Dermis blood vessel endothelial cell (primary cell): ENCODE data around the gene KCNJ14. TPM values are rescaled to one million over a fixed set of nuclear protein-coding genes. Genes with fewer than 3 reads are reported as not detected.
A peak's percentile ranks its signal among the peaks of the same experiment; 100 is the strongest.

Source experiments
- DNase-seq: peaks from one replicate; pipeline ENCODE4 v3.0.0; 2010
- total RNA-seq: library from RNA; depleted of rRNA; stranded (reverse); fragments of >200 nt; gene quantifications from 2 replicates; pipeline ENCODE4 v1.2.3, GENCODE V29; 2014

Gene KCNJ14
- total RNA-seq, 1 donor from 2014 or later: 0.51 TPM

DNA sequence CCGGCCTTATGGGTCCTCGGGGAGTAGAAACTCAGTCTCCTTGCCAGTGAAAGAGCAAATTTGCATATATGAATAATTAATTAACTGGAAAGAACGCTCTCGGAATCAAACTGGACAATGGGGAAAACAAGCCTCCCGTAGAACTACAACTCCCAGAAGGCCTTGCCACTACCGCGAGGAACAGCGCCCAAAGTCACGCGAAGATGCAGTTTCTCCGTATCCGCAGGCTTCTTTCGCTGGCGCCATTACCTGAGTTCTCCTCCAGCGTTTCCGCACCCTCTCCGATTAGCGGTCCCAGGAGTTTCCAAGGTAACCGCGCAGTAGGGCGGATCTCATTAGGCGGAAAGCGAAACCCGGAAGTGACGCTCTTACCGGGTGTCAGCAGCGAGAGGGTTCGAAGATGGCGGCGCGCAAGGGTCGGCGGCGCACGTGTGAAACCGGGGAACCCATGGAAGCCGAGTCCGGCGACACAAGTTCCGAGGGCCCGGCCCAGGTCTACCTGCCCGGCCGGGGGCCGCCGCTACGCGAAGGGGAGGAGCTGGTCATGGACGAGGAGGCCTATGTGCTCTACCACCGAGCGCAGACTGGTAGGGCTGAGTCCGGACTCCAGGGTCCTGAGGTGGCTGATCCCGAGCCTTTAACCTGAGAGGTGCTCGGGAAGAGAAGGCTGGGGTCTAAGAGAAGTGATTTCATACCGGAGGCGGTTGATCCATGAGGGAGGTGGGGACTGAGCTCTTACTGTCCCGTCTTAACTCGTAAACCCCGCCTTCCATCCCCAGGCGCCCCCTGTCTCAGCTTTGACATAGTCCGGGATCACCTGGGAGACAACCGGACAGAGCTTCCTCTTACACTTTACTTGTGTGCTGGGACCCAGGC lies 9.5 kb upstream of the KCNJ14 start, which contains the start of gene GRWD1:
Gene GRWD1, plus strand, starts transcription at position 378 of the 876 bp plus-strand sequence. Its CDS starts 23 bp downstream, at position 401.
- DNase-seq: peak; percentile 98

DNA sequence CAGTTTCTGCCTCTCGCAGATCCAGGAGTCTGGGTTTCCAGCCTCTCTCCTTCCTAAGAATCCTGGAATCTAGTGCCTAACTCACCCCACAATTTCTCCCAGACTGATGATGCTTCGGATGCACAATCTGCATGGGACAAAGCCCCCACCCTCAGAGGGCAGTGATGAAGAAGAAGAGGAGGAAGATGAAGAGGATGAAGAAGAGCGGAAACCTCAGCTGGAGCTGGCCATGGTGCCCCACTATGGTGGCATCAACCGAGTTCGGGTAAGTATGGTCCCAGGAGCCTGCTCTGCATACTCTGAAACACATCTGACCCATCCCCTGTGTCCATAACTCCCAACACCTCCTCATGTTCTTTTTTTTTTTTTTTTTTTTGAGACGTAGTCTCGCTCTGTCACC lies 8.8 kb upstream of the KCNJ14 start:
- no peak for DNase-seq

DNA sequence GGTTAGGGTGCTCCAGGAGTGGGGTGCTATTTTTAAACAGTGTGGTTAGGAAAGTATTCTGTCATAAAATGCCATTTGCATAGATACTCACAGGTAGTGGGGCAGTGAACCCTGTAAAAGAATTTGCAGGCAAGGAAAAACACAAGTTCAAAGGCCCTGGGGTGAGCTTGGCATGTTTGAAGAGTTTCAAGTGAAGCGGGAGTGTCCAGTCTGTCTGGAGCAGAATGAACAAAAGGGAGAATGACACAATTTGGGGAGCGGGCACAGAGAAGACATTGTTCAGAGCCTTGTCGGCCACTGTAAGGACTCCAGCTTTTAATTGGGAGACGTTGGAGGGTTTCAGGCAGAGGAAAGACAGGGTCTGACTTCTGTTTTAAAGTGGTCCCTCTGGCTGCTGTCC lies 6.8 kb upstream of the KCNJ14 start:
- no peak for DNase-seq

DNA sequence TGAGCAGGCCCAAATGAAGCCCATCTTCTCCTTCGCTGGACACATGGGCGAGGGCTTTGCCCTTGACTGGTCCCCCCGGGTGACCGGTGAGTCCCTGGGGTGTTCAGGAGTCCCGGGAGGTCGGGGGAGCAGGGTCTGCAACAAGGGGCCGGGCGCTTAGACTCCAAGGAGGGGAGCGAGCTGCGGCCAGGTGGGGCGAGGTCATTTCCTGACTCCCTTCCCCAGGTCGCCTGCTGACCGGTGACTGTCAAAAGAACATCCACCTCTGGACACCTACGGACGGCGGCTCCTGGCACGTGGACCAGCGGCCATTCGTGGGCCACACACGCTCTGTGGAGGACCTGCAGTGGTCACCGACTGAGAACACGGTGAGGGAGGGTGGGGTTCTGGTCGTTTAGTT lies 4.9 kb upstream of the KCNJ14 start:
- no peak for DNase-seq

DNA sequence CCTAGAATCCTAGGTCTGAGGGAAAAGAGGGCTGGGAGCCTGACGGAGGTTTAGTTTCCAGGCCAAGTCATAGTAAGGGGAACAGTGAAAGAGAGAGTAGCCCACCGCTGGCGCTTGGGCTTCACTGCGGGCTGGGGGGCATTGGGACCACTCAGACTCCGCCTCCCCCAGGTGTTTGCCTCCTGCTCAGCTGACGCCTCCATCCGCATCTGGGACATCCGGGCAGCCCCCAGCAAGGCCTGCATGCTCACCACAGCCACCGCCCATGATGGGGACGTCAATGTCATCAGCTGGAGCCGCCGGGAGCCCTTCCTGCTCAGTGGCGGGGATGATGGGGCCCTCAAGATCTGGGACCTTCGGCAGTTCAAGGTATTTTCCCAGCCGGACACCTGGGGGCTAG lies 4.5 kb upstream of the KCNJ14 start:
- no peak for DNase-seq

DNA sequence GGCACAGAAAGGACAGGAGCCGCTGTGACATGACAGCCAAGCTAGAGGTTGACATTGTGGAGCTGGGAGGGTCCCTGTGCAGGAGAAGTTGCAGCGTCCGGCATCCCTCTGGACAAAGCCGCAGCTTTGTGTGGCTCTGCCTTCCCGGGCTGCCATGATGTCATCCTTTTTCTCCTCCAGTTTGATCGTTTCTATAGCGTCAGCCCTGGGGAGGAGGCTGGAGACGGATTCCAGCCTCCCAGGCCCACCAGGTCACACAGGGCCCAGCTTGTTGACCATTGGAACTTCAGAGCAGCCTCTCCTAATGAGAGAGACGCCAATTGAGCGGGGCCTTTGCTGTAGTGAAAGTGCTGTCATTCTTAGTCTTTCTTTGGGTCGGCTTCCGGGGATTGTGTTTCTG lies 3.8 kb upstream of the KCNJ14 start:
- no peak for DNase-seq

DNA sequence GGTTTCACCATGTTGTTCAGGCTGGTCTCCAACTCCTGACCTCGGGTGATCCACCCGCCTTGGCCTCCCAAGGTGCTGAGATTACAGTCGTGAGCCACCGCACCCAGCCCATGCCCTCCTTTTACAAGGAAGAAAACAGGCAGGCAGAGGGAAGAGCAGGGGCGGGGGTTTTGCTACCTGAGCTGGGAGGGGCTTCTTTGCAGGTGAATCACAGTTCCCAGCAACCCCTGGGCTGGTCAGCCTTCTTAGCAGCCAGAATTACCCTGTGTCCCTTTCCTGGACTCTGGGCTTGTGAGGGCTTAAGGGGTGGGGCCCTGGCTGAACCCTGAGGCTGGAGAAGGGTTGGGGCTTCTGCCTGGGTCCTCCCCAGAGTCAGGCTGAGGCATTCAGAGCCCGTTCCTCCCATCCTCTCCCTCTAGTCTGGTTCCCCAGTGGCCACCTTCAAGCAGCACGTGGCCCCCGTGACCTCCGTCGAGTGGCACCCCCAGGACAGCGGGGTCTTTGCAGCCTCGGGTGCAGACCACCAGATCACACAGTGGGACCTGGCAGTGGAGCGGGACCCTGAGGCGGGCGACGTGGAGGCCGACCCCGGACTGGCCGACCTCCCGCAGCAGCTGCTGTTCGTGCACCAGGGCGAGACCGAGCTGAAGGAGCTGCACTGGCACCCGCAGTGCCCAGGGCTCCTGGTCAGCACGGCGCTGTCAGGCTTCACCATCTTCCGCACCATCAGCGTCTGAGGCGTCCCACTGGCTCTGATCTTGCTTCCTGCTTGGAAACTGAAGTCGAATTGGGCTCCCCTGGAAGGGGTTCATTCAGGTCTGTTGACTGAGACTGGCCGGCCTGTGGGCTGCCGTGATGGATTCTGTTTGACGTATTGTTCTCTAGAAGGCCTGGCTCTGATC lies 2.8 kb upstream of the KCNJ14 start:
- no peak for DNase-seq

DNA sequence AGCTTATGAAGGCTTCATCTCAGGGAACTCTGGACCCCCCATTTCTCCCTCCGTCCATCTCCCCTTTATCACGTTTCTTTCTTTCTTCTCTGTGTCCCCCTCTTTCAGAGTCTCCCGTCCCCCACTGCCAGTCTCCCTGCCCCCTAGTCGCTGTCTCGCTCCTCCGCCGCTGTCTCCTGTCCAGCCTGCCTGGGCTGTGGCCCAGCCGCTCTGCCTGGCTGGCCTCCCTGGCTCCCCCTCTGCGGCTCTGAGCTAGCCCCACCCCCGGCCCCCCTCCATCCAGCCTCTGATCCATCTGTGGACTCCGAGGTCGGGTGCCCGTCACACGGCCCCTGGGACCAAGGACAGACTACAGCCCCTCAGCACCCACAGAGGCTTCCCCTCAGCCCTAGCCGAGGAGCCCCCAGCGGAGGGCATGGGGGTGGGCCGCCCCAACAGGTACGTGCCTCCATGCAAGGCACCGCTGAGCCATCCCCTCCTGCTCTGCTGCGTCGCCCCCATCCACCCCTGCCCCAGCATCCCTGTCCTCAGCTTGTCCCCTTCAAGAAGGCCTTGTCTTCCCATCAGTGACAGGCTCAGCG lies 1.1 kb upstream of the KCNJ14 start:
- no peak for DNase-seq

DNA sequence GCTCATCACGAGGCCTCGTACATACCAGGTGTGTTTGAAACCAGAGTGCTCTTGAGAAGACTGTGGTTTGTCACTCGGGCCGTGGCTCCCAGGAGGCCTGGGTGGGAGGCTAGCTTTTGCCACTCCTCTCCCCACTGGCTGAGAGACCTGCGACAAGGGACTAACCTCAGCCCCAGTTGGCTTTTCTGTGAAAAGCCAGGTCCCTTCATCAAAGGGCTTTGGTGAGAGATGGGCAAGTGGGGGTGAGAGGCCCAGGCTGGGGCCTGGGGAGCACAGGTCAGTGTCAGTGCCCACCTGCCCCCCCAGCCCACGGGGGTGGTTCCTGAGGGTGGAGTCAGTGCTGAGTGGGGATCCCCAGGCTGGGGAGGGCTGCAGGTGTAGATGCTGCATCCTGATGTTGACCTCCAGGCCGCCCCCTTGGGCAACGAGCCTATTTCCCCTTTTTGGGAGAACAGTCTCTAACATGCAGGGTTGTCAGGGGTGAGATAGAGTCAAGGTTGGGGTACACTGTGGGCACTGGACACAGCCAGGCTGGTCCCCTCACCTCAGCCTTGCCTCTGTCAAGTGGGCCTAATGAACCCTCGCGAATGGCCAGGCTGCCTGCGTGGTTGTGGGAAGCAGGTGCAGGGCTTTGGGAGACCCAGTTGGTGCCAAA lies 661 bp downstream of the KCNJ14 start:
- DNase-seq: no peak

DNA sequence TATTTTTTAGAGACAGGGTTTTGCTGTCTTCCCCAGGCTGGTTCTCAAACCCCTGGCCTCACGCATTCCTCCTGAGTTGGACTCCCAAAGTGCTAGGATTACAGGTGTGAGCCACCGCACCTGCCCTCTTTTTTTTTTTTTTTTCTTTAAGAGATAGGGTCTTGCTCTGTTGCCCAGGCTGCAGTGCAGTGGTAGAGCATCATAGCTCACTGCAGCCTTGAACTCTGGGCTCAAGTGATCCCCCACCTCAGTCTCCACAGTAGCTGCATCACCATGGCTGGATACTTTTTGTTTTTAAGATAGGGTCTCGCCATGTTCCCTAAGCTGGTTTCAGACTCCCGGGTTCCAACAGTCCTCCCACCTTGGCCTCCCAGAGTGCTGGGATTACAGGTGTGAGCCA lies 1.5 kb downstream of the KCNJ14 start:
- DNase-seq: no peak

DNA sequence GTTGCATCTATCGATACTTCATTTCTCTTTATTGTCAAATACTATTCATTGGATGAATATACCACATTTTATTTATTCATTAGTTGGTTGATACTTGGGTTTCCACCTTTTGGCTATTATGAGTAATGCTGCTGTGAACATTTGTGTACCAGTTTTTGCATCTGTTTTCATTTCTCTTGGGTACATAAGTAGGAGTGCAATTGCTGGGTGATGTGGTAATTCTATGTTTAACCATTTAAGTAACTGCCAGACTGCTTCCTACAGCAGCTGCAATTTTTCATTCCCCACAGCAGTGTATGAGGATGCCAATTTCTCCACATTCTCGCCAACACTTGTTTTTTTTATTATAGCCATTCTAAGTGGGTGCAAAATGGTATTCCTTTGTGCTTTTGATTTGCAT lies 2.6 kb downstream of the KCNJ14 start:
- DNase-seq: no peak

DNA sequence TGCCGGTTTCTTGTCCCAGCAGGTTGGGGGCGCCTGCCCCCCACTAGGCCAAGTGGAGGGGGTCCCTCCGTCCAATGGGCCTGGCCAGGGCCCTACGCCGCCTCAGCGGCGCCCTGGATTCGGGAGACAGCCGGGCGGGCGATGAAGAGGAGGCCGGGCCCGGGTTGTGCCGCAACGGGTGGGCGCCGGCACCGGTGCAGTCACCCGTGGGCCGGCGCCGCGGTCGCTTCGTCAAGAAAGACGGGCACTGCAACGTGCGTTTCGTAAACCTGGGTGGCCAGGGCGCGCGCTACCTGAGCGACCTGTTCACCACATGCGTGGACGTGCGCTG lies 6.2 kb downstream of the KCNJ14 start:
- no peak for DNase-seq

DNA sequence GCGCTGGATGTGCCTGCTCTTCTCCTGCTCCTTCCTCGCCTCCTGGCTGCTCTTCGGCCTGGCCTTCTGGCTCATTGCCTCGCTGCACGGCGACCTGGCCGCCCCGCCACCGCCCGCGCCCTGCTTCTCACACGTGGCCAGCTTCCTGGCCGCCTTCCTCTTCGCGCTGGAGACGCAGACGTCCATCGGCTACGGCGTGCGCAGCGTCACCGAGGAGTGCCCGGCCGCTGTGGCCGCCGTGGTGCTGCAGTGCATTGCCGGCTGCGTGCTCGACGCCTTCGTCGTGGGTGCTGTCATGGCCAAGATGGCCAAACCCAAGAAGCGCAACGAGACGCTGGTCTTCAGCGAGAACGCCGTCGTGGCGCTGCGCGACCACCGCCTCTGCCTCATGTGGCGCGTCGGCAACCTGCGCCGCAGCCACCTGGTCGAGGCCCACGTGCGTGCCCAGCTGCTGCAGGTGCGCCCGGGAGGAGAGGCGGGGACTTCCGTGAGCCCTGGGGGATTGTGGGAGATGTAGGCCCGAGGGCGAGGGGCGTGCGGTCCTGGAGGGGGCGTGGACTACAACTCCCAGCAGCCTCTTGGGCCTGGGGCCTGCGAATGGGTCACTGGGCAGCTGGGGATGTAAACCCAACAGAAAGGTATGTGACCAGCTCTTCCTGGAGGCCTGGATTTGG lies 6.7 kb downstream of the KCNJ14 start:
- DNase-seq: no peak

DNA sequence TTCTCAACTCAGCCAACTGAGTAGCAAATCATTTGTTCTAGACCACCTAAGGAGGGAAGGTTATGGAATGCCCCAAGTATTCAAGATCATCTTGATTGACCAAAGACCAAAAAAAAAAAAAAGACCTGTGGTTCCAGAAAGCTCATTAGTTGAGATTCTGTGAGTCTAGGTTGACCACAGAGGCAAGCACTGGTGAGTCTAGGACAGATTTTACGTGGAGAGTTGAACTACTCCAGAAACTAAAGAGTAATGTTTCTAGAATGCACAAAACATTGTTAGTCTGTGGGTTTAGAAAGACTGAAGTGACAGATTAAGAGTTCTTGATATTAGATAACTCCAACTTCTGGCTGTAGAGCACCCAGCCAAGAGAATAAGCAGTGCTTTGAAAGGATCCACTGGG lies 9.8 kb downstream of the KCNJ14 start:
- DNase-seq: no peak

DNA sequence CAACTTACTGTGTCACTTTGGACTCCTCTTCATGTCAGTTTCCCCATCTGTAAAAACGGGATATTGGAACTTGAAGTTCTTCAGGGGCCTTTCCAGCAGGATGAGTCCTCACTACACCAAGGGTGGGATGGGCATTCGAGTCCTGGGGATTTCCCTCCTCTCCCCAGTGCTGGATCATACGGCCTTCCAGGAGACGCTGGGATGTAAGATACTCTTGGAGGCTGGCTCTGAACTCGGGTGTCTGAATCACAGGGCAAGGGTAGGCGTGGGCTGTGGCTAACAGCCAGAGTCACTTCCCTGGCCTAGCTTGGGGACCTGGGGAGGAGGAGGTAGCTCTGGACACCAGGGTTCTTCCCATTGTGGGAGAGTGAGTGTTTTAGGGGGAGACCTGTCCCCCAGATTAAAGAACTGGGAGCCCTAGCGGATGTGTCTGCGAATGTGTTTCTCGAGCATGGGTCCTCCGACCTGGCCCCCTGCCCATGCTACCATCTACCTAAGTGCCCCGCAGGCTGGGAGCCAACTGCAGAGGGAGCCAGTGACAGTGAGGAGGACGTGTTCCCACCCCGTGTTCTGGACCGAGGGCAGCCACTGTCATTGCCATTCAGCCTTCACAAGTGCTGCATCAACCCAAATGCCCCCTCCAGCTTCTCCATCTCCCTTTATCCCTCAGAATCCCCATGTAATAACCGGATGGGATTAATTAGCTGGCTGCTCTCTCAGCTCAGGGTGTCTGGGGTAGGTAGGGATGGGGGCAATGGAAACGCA lies 11.4 kb downstream of the KCNJ14 start:
- peak; percentile 30 for DNase-seq

DNA sequence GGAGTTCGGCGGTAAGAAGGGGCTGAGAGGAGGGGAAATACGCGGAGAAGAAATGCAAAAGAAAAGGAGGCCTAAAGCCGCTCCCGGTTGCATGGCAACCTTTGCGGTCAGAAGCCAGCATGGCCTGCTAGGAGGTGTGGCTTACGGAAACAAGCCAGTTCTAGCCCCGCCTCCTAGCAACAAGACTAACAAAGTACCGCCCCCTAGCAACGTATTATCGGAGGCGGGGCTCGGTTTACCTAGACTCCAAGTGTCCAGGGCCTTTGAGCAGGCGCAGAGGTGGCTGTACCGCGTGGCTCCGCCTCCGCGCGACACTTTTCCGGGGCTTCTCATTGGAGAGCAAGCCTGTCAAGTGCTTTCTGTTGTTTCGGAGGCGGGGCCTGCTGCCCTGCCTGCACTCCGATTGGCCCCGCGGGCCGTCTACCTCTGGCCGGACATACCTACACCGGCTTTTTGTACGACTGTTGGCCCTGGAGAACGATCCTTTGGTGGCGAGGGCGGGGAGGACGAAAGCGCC lies 13.5 kb downstream of the KCNJ14 start:
- peak; percentile 100 for DNase-seq

DNA sequence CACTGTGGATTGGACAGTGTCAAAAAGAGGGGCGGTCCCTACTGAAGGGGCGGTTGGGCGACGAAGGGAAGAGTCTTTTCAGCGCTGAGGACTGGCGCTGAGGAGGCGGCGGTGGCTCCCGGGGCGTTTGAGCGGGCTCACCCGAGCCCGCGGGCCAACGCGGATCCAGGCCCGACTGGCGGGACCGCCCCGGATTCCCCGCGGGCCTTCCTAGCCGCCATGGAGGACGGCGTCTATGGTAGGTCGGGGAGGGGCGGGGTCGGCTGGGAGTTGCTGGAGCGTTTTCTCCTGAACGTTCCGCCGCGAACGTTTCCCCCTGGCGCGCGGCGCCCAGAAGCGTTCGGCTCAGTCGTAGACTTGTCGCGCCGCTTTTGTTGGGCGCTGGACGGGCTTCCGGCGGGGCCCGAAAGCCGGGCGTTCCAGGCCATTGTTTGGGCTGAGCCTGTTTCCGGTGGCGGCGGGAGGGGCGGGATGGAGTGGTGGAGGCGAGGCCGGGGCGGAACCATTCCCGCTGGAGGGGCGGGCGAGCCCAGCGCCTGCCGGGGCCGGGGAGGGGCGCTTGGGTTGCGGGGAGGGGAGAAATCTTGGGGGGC lies 14.0 kb downstream of the KCNJ14 start, which contains the start of gene CYTH2:
Gene CYTH2, plus strand, starts transcription at position 81 of the 593 bp plus-strand sequence. Its CDS starts 139 bp downstream, at position 220.
- DNase-seq: peak; percentile 91

DNA sequence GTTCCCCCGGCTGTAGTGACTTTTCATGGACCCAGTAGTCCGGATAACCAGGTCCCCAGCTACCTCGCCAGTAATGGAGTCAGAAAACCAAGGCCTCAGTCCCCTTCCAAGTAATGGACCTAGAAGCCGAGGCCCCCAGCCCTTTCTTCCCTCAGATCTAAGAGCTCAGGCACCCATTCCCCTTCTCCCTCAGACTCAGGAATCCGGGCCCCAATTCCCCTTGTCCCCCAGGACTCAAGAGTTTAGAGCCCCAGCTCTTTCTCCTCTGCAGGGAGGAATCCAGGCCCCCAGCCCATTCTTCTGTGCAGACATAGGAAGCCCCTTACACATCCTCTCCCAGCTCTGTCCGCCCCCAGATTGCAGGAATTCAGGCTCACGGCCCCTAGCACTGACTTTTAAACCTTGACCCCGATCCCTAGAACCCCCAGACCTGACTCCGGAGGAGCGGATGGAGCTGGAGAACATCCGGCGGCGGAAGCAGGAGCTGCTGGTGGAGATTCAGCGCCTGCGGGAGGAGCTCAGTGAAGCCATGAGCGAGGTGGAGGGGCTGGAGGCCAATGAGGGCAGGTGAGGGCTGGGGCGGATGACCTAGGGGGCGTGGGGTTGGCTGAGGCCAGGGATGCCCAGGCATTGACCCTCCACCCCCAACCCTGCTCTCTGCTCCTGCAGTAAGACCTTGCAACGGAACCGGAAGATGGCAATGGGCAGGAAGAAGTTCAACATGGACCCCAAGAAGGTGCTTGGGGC lies 14.7 kb downstream of the KCNJ14 start:
- no peak for DNase-seq

DNA sequence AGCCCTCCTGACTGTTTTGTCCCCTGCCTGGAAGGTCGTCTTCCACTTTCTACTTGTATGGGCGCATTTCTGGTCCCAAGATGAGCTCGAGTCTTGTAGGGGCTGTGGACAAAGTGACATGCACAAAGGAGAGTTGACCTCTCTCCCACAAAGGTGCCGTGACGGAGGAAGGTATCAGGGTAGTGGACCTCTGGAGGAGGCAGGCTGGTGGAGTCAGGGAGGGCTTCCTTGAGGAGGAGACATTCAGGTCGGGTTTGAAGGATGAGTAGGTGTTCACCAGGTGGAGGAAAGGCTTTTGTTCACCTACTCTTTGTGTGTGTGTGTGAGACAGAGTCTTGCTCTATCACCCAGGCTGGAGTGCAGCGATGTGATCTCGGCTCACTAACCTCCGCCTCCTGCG lies 15.5 kb downstream of the KCNJ14 start:
- DNase-seq: no peak

DNA sequence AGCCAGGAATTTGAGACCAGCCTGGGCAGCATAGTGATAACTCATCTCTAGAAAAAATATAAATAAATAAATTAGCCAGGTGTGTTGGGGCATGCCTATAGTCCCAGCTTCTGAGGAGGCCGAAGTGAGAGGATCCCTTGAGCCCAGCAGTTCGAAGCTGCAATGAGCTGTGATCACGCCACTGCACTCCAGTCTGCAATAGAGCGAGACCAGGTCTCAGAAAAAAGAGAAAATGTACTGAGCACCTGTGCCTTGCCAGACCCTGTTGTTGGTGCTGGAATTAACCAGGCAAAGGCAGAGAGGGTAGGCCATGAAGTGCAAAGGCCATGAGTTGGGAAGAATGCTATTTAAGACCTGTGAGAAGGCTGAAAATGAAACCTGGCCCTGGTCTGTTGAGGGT lies 16.5 kb downstream of the KCNJ14 start:
- DNase-seq: no peak
